GM12878 (cell line): ENCODE data around the gene EHD2. TPM values are rescaled to one million over a fixed set of nuclear protein-coding genes. Genes with fewer than 3 reads are reported as not detected.

ENCODE experiments used
- BMI1 ChIP-seq: fragments of 450-650 bp; IDR thresholded peaks from 2 replicates; pipeline ENCODE4 v1.6.1; 2016; ENCODE audit warnings: mild to moderate bottlenecking, moderate library complexity, borderline replicate concordance
- CBX5 ChIP-seq: sonication (generic); IDR thresholded peaks from 2 replicates; pipeline ENCODE4 v1.6.1; 2016; ENCODE audit warnings: low read depth, moderate library complexity, mild to moderate bottlenecking, inconsistent platforms
- CHD1 ChIP-seq: IDR thresholded peaks from 2 replicates; pipeline ENCODE4 v1.6.1; 2012; ENCODE audit warnings: low read depth, low read length, improper control_type of control experiment
- DPF2 ChIP-seq: fragments of 450-650 bp; IDR thresholded peaks from 2 replicates; pipeline ENCODE4 v1.6.1; 2017; ENCODE audit warnings: mild to moderate bottlenecking
- FOXK2 ChIP-seq: fragments of 450-650 bp; IDR thresholded peaks from 2 replicates; pipeline ENCODE4 v1.6.1; 2017; ENCODE audit warnings: mild to moderate bottlenecking, moderate library complexity
- KDM1A ChIP-seq: fragments of 200-600 bp; sonication (generic); IDR thresholded peaks from 2 replicates; pipeline ENCODE4 v1.6.1; 2016; ENCODE audit warnings: borderline replicate concordance
- MEF2B ChIP-seq: fragments of 450-650 bp; IDR thresholded peaks from 2 replicates; pipeline ENCODE4 v1.6.1; 2018; ENCODE audit warnings: mild to moderate bottlenecking, moderate library complexity; ENCODE audit not compliant: partially characterized antibody, poor library complexity, severe bottlenecking
- MXI1 ChIP-seq: fragments of 150-350 bp; IDR thresholded peaks from 2 replicates; pipeline ENCODE4 v1.6.1; 2011; ENCODE audit warnings: low read depth, mild to moderate bottlenecking, inconsistent platforms, low read length, improper control_type of control experiment
- NR2C1 ChIP-seq: fragments of 450-650 bp; IDR thresholded peaks from 2 replicates; pipeline ENCODE4 v1.6.1; 2017; ENCODE audit warnings: antibody characterized with exemption, mild to moderate bottlenecking, moderate library complexity
- POU2F2 ChIP-seq: IDR thresholded peaks from 3 replicates; pipeline ENCODE4 v1.6.1; 2011; ENCODE audit warnings: low read depth, mild to moderate bottlenecking, low read length, borderline replicate concordance
- PRDM15 ChIP-seq: fragments of 450-650 bp; formaldehyde crosslinking; IDR thresholded peaks from 2 replicates; pipeline ENCODE4 v1.4.0; 2020; ENCODE audit warnings: mild to moderate bottlenecking, moderate library complexity
- RAD21 ChIP-seq: IDR thresholded peaks from 2 replicates; pipeline ENCODE4 v1.6.1; 2011; ENCODE audit warnings: mild to moderate bottlenecking, low read depth, low read length, moderate library complexity; ENCODE audit not compliant: insufficient read depth
- RB1 ChIP-seq: fragments of 450-650 bp; formaldehyde crosslinking; IDR thresholded peaks from 2 replicates; pipeline ENCODE4 v1.6.1; 2017; ENCODE audit warnings: mild to moderate bottlenecking, borderline replicate concordance
- RELB ChIP-seq: fragments of 450-650 bp; IDR thresholded peaks from 2 replicates; pipeline ENCODE4 v1.6.1; 2017; ENCODE audit warnings: low read depth, mild to moderate bottlenecking, moderate library complexity
- RFX5 ChIP-seq: IDR thresholded peaks from 2 replicates; pipeline ENCODE4 v1.6.1; 2011; ENCODE audit warnings: low read depth, low read length, improper control_type of control experiment
- SREBF1 ChIP-seq: IDR thresholded peaks from 2 replicates; pipeline ENCODE4 v1.6.1; 2012; ENCODE audit warnings: mild to moderate bottlenecking, low read length
- ZBED1 ChIP-seq: IDR thresholded peaks from 2 replicates; pipeline ENCODE4 v1.6.1; 2016; ENCODE audit warnings: borderline replicate concordance
- ZBTB11 ChIP-seq: fragments of 450-650 bp; formaldehyde crosslinking; IDR thresholded peaks from 2 replicates; pipeline ENCODE4 v1.5.0; 2022; ENCODE audit warnings: mild to moderate bottlenecking, missing genetic modification characterization
- ZBTB33 ChIP-seq: fragments of 450-650 bp; IDR thresholded peaks from 2 replicates; pipeline ENCODE4 v1.6.1; 2017; ENCODE audit warnings: mild to moderate bottlenecking
- ZNF217 ChIP-seq: fragments of 450-650 bp; IDR thresholded peaks from 2 replicates; pipeline ENCODE4 v1.6.1; 2017; ENCODE audit warnings: antibody characterized with exemption, mild to moderate bottlenecking
- polyA plus RNA-seq, 11 experiments: library from polyadenylated mRNA; depleted of rRNA in 4 of 11; unstranded in 6 of 11; stranded (reverse) in 5 of 11; fragments of >200 nt; fragmentation: Nextera tagmentation in 4 of 11; fragmentation: Illumina TruSeq in 1 of 11; extraction: Ambion mirVana in 4 of 11; extraction: Trizol in 1 of 11; gene quantifications; 1 replicate in 1 of 11; 2 replicates in 10 of 11; pipeline versions ENCODE4 v1.2.1 to v1.2.3, GENCODE V29; 2011 to 2016; ENCODE audit warnings: inconsistent platforms in 2 of 11, missing spikeins in 2 of 11, low read depth in 1 of 11
- total RNA-seq, 4 experiments: library from RNA; depleted of rRNA in 3 of 4; stranded (reverse); fragments of >200 nt in 3 of 4; fragmentation: Illumina TruSeq in 1 of 4; extraction: Trizol in 1 of 4; gene quantifications; 2 replicates each; pipeline versions ENCODE4 v1.2.1 to v1.2.3, GENCODE V29; 2013 to 2021

EHD2 gene
- total and polyA plus RNA-seq, 10 of the 15 experiments (the other 5 are each of a cell fraction or from before 2014, with no cell fraction given), result 0.12 to 0.24 (median 0.23) TPM; not detected in 7

- no peak for TF ChIP-seq ZBED1
- no peak for TF ChIP-seq ZNF217
- TF ChIP-seq PRDM15 (CRISPR knock-in tag), result no peak
- no peak for TF ChIP-seq BMI1
- TF ChIP-seq RAD21, result no peak
- peak; percentile 7 for TF ChIP-seq MEF2B
- TF ChIP-seq KDM1A, result no peak
- TF ChIP-seq RELB, result peak; percentile 94
- peak; percentile 92 for TF ChIP-seq NR2C1
- 0 out of 2 replicates have a peak, but pooled peaks have one; percentile 59 for TF ChIP-seq RB1
- TF ChIP-seq FOXK2, result no peak; the same call in 1 of the 2 replicates
- peak; percentile 74 for TF ChIP-seq MXI1
- TF ChIP-seq CBX5, result no peak
- TF ChIP-seq CHD1, result no peak
- TF ChIP-seq SREBF1, result no peak
- no peak; the same call in 2 of the 3 replicates for TF ChIP-seq POU2F2
- no peak for TF ChIP-seq RFX5
- no peak for TF ChIP-seq ZBTB11 (CRISPR knock-in tag)
- no peak for TF ChIP-seq ZBTB33
- TF ChIP-seq DPF2, result no peak
Measured at GRCh38 chr19:47745010-47745901, 32.0 kb downstream of the EHD2 start, which contains the start of gene NOP53 (continued).
